ENCODE results near the gene GDPD1. TPM values are rescaled to one million over a fixed set of nuclear protein-coding genes. Genes with fewer than 3 reads are reported as not detected.
A peak's percentile ranks its signal among the peaks of the same experiment; 100 is the strongest.
"Not testable (repeated sequence)": the region's sequence is repeated elsewhere in the genome, so short reads cannot be mapped to it uniquely, and the experiment has no call there.

Gene GDPD1
- total RNA-seq = 1 to 10 TPM; 1.7 to 1.9 TPM

GRCh38 chr17:59220328-59221158, at the start of gene GDPD1:
Gene GDPD1 (plus strand): TSS chr17:59220511. CDS start chr17:59220610, 99 bp downstream.
- Mint-ChIP-seq H3K9me3 (no peaks in the 10 kb centered on the region), H3K36me3 (no peaks in the 10 kb centered on the region), H3K27ac (peak within 1 kb of the TSS; percentile 82), H3K4me1 (peaks cover 7% of the 10 kb centered on the region), H3K4me3 (peak within 1 kb of the TSS; percentile 94), H3K27me3 (no peaks in the 10 kb centered on the region)
- DNase-seq = peak; percentile 99

- Mint-ChIP-seq H3K4me1 (no peaks in the 10 kb centered on the region), H3K4me3 (no peak overlapping the region), H3K27ac (no peak overlapping the region), H3K36me3 (peaks cover 18% of the 10 kb centered on the region), H3K9me3 (no peaks in the 10 kb centered on the region), H3K27me3 (no peaks in the 10 kb centered on the region)
- DNase-seq = no peak
Observed at GRCh38 chr17:59172436-59173004, 47.8 kb upstream of the GDPD1 start.

GRCh38 chr17:59174671-59175070, 45.6 kb upstream of the GDPD1 start:
- Mint-ChIP-seq H3K9me3 (no peaks in the 10 kb centered on the region), H3K27ac (no peak overlapping the region)

GRCh38 chr17:59175076-59175475, 45.2 kb upstream of the GDPD1 start:
- H3K4me3 Mint-ChIP-seq = no peak overlapping the region
- no peaks in the 10 kb centered on the region for H3K9me3 Mint-ChIP-seq
- no peak for DNase-seq
- H3K27me3 Mint-ChIP-seq = no peaks in the 10 kb centered on the region
- H3K4me1 Mint-ChIP-seq = no peaks in the 10 kb centered on the region
- no peak overlapping the region for H3K27ac Mint-ChIP-seq
- H3K36me3 Mint-ChIP-seq = peaks cover 22% of the 10 kb centered on the region

More at GRCh38 chr17:59174671-59175070, 45.6 kb upstream of the GDPD1 start:
- Mint-ChIP-seq H3K27me3 (no peaks in the 10 kb centered on the region), H3K4me1 (no peaks in the 10 kb centered on the region), H3K36me3 (peaks cover 18% of the 10 kb centered on the region), H3K4me3 (no peak overlapping the region)
- no peak for DNase-seq

- H3K9me3 Mint-ChIP-seq = no peaks in the 10 kb centered on the region
- H3K4me1 Mint-ChIP-seq = no peaks in the 10 kb centered on the region
- H3K4me3 Mint-ChIP-seq = no peak overlapping the region
- no peak for DNase-seq
- H3K36me3 Mint-ChIP-seq = peaks cover 21% of the 10 kb centered on the region
- no peak overlapping the region for H3K27ac Mint-ChIP-seq
- H3K27me3 Mint-ChIP-seq = no peaks in the 10 kb centered on the region
Observed at GRCh38 chr17:59178266-59178985, 41.9 kb upstream of the GDPD1 start.

- H3K27ac Mint-ChIP-seq, H3K4me3 Mint-ChIP-seq, H3K9me3 Mint-ChIP-seq: not testable (repeated sequence)
Observed at GRCh38 chr17:59179601-59180000, 40.7 kb upstream of the GDPD1 start.

GRCh38 chr17:59180626-59181025, 39.7 kb upstream of the GDPD1 start:
- no peaks in the 10 kb centered on the region for H3K9me3 Mint-ChIP-seq
- H3K27ac Mint-ChIP-seq = no peak overlapping the region
- peaks cover 20% of the 10 kb centered on the region for H3K36me3 Mint-ChIP-seq
- H3K4me3 Mint-ChIP-seq = no peak overlapping the region
- H3K27me3 Mint-ChIP-seq = no peaks in the 10 kb centered on the region
- no peak for DNase-seq
- no peaks in the 10 kb centered on the region for H3K4me1 Mint-ChIP-seq

More at GRCh38 chr17:59179601-59180000, 40.7 kb upstream of the GDPD1 start:
- H3K36me3 Mint-ChIP-seq = peaks cover 18% of the 10 kb centered on the region
- H3K4me1 Mint-ChIP-seq, H3K27me3 Mint-ChIP-seq, DNase-seq: not testable (repeated sequence)

- Mint-ChIP-seq H3K27me3 (no peaks in the 10 kb centered on the region), H3K36me3 (peaks cover 23% of the 10 kb centered on the region), H3K27ac (no peak overlapping the region)
Observed at GRCh38 chr17:59181481-59181880, 38.8 kb upstream of the GDPD1 start.

GRCh38 chr17:59185997-59186396, 34.3 kb upstream of the GDPD1 start:
- Mint-ChIP-seq H3K4me1 (no peaks in the 10 kb centered on the region), H3K4me3 (no peak overlapping the region), H3K27ac (no peak overlapping the region), H3K9me3 (no peaks in the 10 kb centered on the region), H3K36me3 (peaks cover 24% of the 10 kb centered on the region), H3K27me3 (no peaks in the 10 kb centered on the region)
- DNase-seq = no peak

More at GRCh38 chr17:59181481-59181880, 38.8 kb upstream of the GDPD1 start:
- Mint-ChIP-seq H3K4me3 (no peak overlapping the region), H3K4me1 (no peaks in the 10 kb centered on the region), H3K9me3 (no peaks in the 10 kb centered on the region)
- DNase-seq = no peak

GRCh38 chr17:59186850-59187249, 33.5 kb upstream of the GDPD1 start:
- H3K36me3 Mint-ChIP-seq = peaks cover 25% of the 10 kb centered on the region
- H3K27ac Mint-ChIP-seq = no peak overlapping the region
- no peaks in the 10 kb centered on the region for H3K27me3 Mint-ChIP-seq
- no peaks in the 10 kb centered on the region for H3K4me1 Mint-ChIP-seq
- DNase-seq = no peak
- H3K9me3 Mint-ChIP-seq = no peaks in the 10 kb centered on the region
- H3K4me3 Mint-ChIP-seq = no peak overlapping the region

- Mint-ChIP-seq H3K4me1 (no peaks in the 10 kb centered on the region), H3K9me3 (no peaks in the 10 kb centered on the region), H3K36me3 (peaks cover 20% of the 10 kb centered on the region), H3K27ac (no peak overlapping the region), H3K4me3 (no peak overlapping the region), H3K27me3 (no peaks in the 10 kb centered on the region)
- DNase-seq = no peak
Observed at GRCh38 chr17:59190806-59191205, 29.5 kb upstream of the GDPD1 start.

GRCh38 chr17:59193336-59193862, 26.9 kb upstream of the GDPD1 start:
- Mint-ChIP-seq H3K4me3 (no peak overlapping the region), H3K27me3 (no peaks in the 10 kb centered on the region), H3K9me3 (no peaks in the 10 kb centered on the region), H3K4me1 (no peaks in the 10 kb centered on the region), H3K27ac (no peak overlapping the region), H3K36me3 (peaks cover 17% of the 10 kb centered on the region)
- DNase-seq = no peak

- DNase-seq = no peak
- H3K36me3 Mint-ChIP-seq = peaks cover 11% of the 10 kb centered on the region
- no peaks in the 10 kb centered on the region for H3K9me3 Mint-ChIP-seq
- no peaks in the 10 kb centered on the region for H3K27me3 Mint-ChIP-seq
- no peak overlapping the region for H3K27ac Mint-ChIP-seq
- H3K4me3 Mint-ChIP-seq = no peak overlapping the region
- no peaks in the 10 kb centered on the region for H3K4me1 Mint-ChIP-seq
Observed at GRCh38 chr17:59199398-59199797, 20.9 kb upstream of the GDPD1 start.

- Mint-ChIP-seq H3K9me3 (no peaks in the 10 kb centered on the region), H3K36me3 (peaks cover 9% of the 10 kb centered on the region), H3K4me1 (no peaks in the 10 kb centered on the region), H3K27me3 (no peaks in the 10 kb centered on the region), H3K27ac (no peak overlapping the region), H3K4me3 (no peak overlapping the region)
- DNase-seq = no peak
Observed at GRCh38 chr17:59202320-59202719, 18.0 kb upstream of the GDPD1 start.

- DNase-seq = no peak
- H3K27me3 Mint-ChIP-seq = no peaks in the 10 kb centered on the region
- H3K4me1 Mint-ChIP-seq = peaks cover 7% of the 10 kb centered on the region
- no peak overlapping the region for H3K4me3 Mint-ChIP-seq
- no peaks in the 10 kb centered on the region for H3K9me3 Mint-ChIP-seq
- no peak overlapping the region for H3K27ac Mint-ChIP-seq
- H3K36me3 Mint-ChIP-seq = no peaks in the 10 kb centered on the region
Observed at GRCh38 chr17:59219370-59219769, 941 bp upstream of the GDPD1 start.
